Skeletal muscle tissue (tissue), 4 donors: Measurements from ENCODE around the gene AREG. TPM values are rescaled to one million over a fixed set of nuclear protein-coding genes. Genes with fewer than 3 reads are reported as not detected.

Experiments
- H3K27ac ChIP-seq: one replicate; pipeline ENCODE4 v1.7.0; 2013; ENCODE audit warnings: mild to moderate bottlenecking, low read depth, low read length, inconsistent platforms
- H3K27me3 ChIP-seq, 3 donors: one replicate each; pipeline ENCODE4 v1.7.0; 2013; ENCODE audit warnings: low read length in 3 of 3; ENCODE audit not compliant: control insufficient read depth in 3 of 3, insufficient read depth in 3 of 3
- H3K36me3 ChIP-seq, 3 donors: one replicate each; pipeline ENCODE4 v1.7.0; 2013; ENCODE audit warnings: low read length in 3 of 3; ENCODE audit not compliant: control insufficient read depth in 3 of 3, insufficient read depth in 3 of 3
- H3K4me1 ChIP-seq, 3 donors: one replicate each; pipeline ENCODE4 v1.7.0; 2013; ENCODE audit warnings: low read length in 3 of 3, mild to moderate bottlenecking in 3 of 3; ENCODE audit not compliant: control insufficient read depth in 3 of 3, insufficient read depth in 3 of 3
- H3K4me3 ChIP-seq, 3 donors: one replicate each; pipeline ENCODE4 v1.7.0; 2013; ENCODE audit warnings: low read length in 3 of 3
- H3K9ac ChIP-seq, 3 donors: one replicate each; pipeline ENCODE4 v1.7.0; 2013; ENCODE audit warnings: low read length in 3 of 3, mild to moderate bottlenecking in 3 of 3, moderate library complexity in 2 of 3, low read depth in 1 of 3
- H3K9me3 ChIP-seq, 3 donors: one replicate each; pipeline ENCODE4 v1.7.0; 2013; ENCODE audit warnings: low read length in 3 of 3; ENCODE audit not compliant: control insufficient read depth in 3 of 3
- total RNA-seq: library from RNA; depleted of rRNA; stranded (reverse); fragments of >200 nt; gene quantifications from one replicate; pipeline ENCODE4 v1.2.3, GENCODE V29; 2014
- donor health status: Osteomylitis.

Gene AREG
- total RNA-seq, 1 donor from 2014 or later: not detected

GRCh38 chr4:74412225-74412624 lies 32.7 kb upstream of the AREG start:
- no peaks in the 10 kb centered on the region for H3K36me3 ChIP-seq
- H3K27ac ChIP-seq: no peak overlapping the region
- no peaks in the 10 kb centered on the region for H3K4me1 ChIP-seq
- no peak overlapping the region for H3K9ac ChIP-seq
- no peaks in the 10 kb centered on the region for H3K27me3 ChIP-seq
- no peak overlapping the region for H3K4me3 ChIP-seq
- H3K9me3 ChIP-seq: no peaks in the 10 kb centered on the region

GRCh38 chr4:74413265-74413664 lies 31.7 kb upstream of the AREG start:
- H3K27ac ChIP-seq: no peak overlapping the region
- no peaks in the 10 kb centered on the region for H3K4me1 ChIP-seq
- H3K36me3 ChIP-seq: no peaks in the 10 kb centered on the region
- no peaks in the 10 kb centered on the region for H3K27me3 ChIP-seq
- H3K9me3 ChIP-seq: no peaks in the 10 kb centered on the region
- H3K4me3 ChIP-seq: no peak overlapping the region
- H3K9ac ChIP-seq: no peak overlapping the region

- Histone ChIP-seq H3K4me1 (no peaks in the 10 kb centered on the region), H3K27me3 (no peaks in the 10 kb centered on the region), H3K27ac (no peak overlapping the region), H3K9ac (no peak overlapping the region), H3K4me3 (no peak overlapping the region), H3K9me3 (no peaks in the 10 kb centered on the region), H3K36me3 (no peaks in the 10 kb centered on the region)
Observed at GRCh38 chr4:74414149-74414809, 30.7 kb upstream of the AREG start.

DNA sequence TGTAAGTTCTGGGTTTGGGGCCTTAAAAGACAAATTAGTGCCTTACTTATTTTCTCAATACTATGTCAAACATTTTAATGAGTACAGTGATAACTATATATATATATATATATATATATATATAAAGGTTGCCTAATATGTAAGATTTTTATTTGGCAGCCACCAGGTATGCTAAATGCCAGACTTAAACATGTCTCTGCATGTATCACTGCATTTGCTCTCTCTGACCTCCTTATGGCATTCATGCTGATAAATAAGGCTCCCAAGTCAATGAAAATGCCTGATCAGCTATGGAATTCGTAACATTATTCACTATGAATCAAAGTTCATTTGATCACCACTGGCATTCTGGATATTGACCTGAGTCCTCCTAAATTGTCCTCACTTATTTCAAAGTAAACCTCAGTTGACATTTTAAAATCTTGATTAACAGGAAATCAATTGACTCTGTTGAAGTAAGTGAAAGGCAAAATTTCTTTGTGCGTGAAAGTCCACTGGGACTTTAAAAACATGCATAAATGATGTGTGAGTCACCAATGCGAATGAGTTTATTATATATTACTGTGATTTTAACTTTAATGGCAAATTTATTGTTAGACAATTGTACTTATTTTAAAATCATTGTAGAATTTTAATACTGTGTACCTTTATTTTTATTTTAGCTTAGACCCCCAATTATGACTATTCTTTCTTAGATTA lies 29.2 kb upstream of the AREG start:
- Histone ChIP-seq H3K9ac (no peak overlapping the region), H3K4me1 (no peaks in the 10 kb centered on the region), H3K27ac (no peak overlapping the region), H3K27me3 (no peaks in the 10 kb centered on the region), H3K9me3 (no peaks in the 10 kb centered on the region), H3K36me3 (no peaks in the 10 kb centered on the region), H3K4me3 (no peak overlapping the region)

DNA sequence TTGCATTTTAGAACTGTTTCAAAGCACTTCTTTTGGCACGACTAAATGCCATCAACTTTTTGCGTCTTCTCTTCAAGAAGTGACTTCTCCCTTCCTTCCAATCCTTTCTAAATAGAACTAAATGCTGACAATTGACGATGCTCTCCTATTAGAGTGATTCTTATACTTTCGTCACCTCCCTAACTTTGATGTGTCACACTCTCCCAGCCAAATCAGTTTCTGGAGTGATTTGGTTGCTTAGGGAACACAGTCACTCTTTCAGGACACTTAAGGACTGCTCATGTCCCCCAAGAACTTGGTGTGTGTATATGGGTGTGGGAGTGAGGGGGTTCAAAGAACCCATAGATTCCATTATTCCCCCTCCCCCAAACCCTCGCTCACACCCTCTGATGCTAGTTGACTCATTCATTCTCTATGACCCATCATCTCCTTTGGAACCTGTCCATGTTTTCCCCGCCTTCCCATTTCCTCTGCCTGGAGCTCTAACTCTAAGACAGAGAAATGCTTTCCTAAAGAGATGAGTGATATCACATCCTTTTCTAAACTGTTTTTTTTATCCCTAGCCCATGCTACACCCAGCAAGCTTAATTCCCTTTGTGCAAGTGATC lies 26.8 kb upstream of the AREG start:
- H3K9ac ChIP-seq: no peak overlapping the region
- H3K27ac ChIP-seq: no peak overlapping the region
- H3K27me3 ChIP-seq: no peaks in the 10 kb centered on the region
- no peaks in the 10 kb centered on the region for H3K9me3 ChIP-seq
- no peaks in the 10 kb centered on the region for H3K36me3 ChIP-seq
- H3K4me1 ChIP-seq: peaks cover 0 to 2% (median 0%) of the 10 kb centered on the region in 3 donors
- H3K4me3 ChIP-seq: no peak overlapping the region

DNA sequence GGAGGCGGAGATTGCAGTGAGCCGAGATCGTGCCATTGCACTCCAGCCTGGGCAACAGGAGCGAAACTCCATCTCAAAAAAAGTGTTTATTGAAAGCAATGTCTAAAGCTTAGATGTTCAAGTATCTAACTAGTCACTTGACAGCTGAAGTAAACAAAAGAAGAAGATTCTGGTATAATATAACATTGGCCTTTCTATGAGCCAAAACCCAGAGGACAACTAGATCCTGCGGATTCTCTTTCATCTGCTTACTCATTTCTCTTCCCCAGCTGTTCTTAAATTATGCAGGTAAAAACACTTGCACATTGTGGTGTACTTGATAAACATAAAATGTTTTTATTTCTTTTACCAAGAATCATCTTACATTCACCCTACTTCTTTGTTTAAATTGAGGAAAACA lies 24.1 kb upstream of the AREG start:
- H3K27ac ChIP-seq: no peak overlapping the region

GRCh38 chr4:74423104-74423503 lies 21.8 kb upstream of the AREG start:
- Histone ChIP-seq H3K4me1 (peaks cover 0 to 2% (median 0%) of the 10 kb centered on the region in 3 donors), H3K9ac (no peak overlapping the region), H3K9me3 (no peaks in the 10 kb centered on the region), H3K4me3 (no peak overlapping the region), H3K36me3 (no peaks in the 10 kb centered on the region), H3K27me3 (no peaks in the 10 kb centered on the region), H3K27ac (no peak overlapping the region)

More for the DNA sequence above, 24.1 kb upstream of the AREG start:
- no peak overlapping the region for H3K9ac ChIP-seq
- peaks cover 0 to 2% (median 0%) of the 10 kb centered on the region in 3 donors for H3K4me1 ChIP-seq
- no peaks in the 10 kb centered on the region for H3K27me3 ChIP-seq
- no peak overlapping the region for H3K4me3 ChIP-seq
- no peaks in the 10 kb centered on the region for H3K9me3 ChIP-seq
- no peaks in the 10 kb centered on the region for H3K36me3 ChIP-seq

GRCh38 chr4:74424111-74424510 lies 20.8 kb upstream of the AREG start:
- no peak overlapping the region for H3K27ac ChIP-seq
- H3K36me3 ChIP-seq: no peaks in the 10 kb centered on the region
- no peaks in the 10 kb centered on the region for H3K27me3 ChIP-seq
- H3K4me3 ChIP-seq: no peak overlapping the region
- H3K9ac ChIP-seq: no peak overlapping the region
- no peaks in the 10 kb centered on the region for H3K9me3 ChIP-seq
- peaks cover 0 to 2% (median 0%) of the 10 kb centered on the region in 3 donors for H3K4me1 ChIP-seq

GRCh38 chr4:74426101-74426500 lies 18.8 kb upstream of the AREG start:
- Histone ChIP-seq H3K9me3 (no peaks in the 10 kb centered on the region), H3K4me3 (no peak overlapping the region), H3K27ac (no peak overlapping the region), H3K27me3 (no peaks in the 10 kb centered on the region), H3K36me3 (no peaks in the 10 kb centered on the region), H3K4me1 (peaks cover 0 to 2% (median 0%) of the 10 kb centered on the region in 3 donors), H3K9ac (no peak overlapping the region)

GRCh38 chr4:74428276-74428675 lies 16.7 kb upstream of the AREG start:
- Histone ChIP-seq H3K4me1 (no peaks in the 10 kb centered on the region), H3K27me3 (no peaks in the 10 kb centered on the region), H3K36me3 (no peaks in the 10 kb centered on the region), H3K9ac (no peak overlapping the region), H3K27ac (no peak overlapping the region), H3K4me3 (no peak overlapping the region), H3K9me3 (no peaks in the 10 kb centered on the region)
